Kidney (tissue), 14 donors: Measurements from ENCODE around the gene SELPLG. TPM values are rescaled to one million over a fixed set of nuclear protein-coding genes. Genes with fewer than 3 reads are reported as not detected.

Source experiments
- DNase-seq, 5 donors: peaks; one replicate each; pipeline ENCODE4 v3.0.0-alpha.2; 2013 to 2020
- FAIRE-seq: peaks from 2 replicates; lab custom pipeline; 2012; peaks lifted over from hg19 to GRCh38; lab: Jason Lieb, UNC
- H3K27ac ChIP-seq, 2 donors: one replicate each; pipeline ENCODE4 v1.7.0; 2013; ENCODE audit warnings: low read depth in 2 of 2, low read length in 2 of 2, inconsistent platforms in 1 of 2
- H3K27me3 ChIP-seq: one replicate; pipeline ENCODE4 v1.7.1; 2013; ENCODE audit warnings: low read length, inconsistent platforms; ENCODE audit not compliant: control insufficient read depth, insufficient read depth
- H3K36me3 ChIP-seq, 3 donors: one replicate each; pipeline versions ENCODE4 v1.7.0 to v1.7.1; 2013; ENCODE audit warnings: low read length in 3 of 3, control low read depth in 1 of 3, inconsistent platforms in 1 of 3; ENCODE audit not compliant: insufficient read depth in 3 of 3, control insufficient read depth in 2 of 3
- H3K4me1 ChIP-seq, 3 donors: one replicate each; pipeline versions ENCODE4 v1.7.0 to v1.7.1; 2013; ENCODE audit warnings: low read length in 3 of 3, inconsistent platforms in 1 of 3, low read depth in 1 of 3; ENCODE audit not compliant: control insufficient read depth in 2 of 3, insufficient read depth in 2 of 3
- H3K4me3 ChIP-seq, 3 donors: one replicate each; pipeline versions ENCODE4 v1.7.0 to v1.8.1; 2013; ENCODE audit warnings: low read length in 3 of 3, control low read depth in 1 of 3, inconsistent platforms in 1 of 3
- H3K9ac ChIP-seq, 3 donors: one replicate each; pipeline versions ENCODE4 v1.7.0 to v1.7.1; 2013; ENCODE audit warnings: low read length in 3 of 3, control low read depth in 1 of 3, inconsistent platforms in 1 of 3
- H3K9me3 ChIP-seq, 3 donors: one replicate each; pipeline versions ENCODE4 v1.7.0 to v1.7.1; 2013; ENCODE audit warnings: low read length in 3 of 3, control low read depth in 1 of 3, inconsistent platforms in 1 of 3; ENCODE audit not compliant: control insufficient read depth in 2 of 3, insufficient read depth in 1 of 3
- intact Hi-C: fragments of 100-400 bp; cut with DNase I; formaldehyde crosslinking; loops from one replicate; pipeline ENCODE4 v1.11.1; 2022
- polyA plus RNA-seq: library from polyadenylated mRNA; stranded (reverse); fragments of 350-450 nt; fragmentation: Illumina TruSeq; extraction: RNeasy Lipid Tissue Mini Kit (QIAGEN cat#74804); gene quantifications from one replicate; pipeline ENCODE4 v1.2.3, GENCODE V29; 2014; ENCODE audit warnings: low read depth, low replicate concordance; ENCODE audit not compliant: insufficient read depth
- total RNA-seq: library from RNA; stranded (reverse); fragmentation: NEBNext Ultra II Directional; extraction: Animal tissue kit (Norgen Biotek cat#: 25700); gene quantifications from one replicate; pipeline ENCODE4 v1.2.1, GENCODE V29; 2021
- TF ChIP-seq, protein P1 (sequence below): IDR thresholded peaks from 3 replicates; pipeline ENCODE4 v1.5.1; 2012; ENCODE audit warnings: mild to moderate bottlenecking, moderate library complexity, borderline replicate concordance; ENCODE audit not compliant: insufficient read depth; ENCODE audit errors: extremely low read depth
- donor health status: control.
- donor health status: control.
- donor health status: control.
- donor health status: control.
- donor health status: control.
- donor health status: DM: yes; HTN: yes; CAD: no.
- donor health status: Normal renal cell carcinoma (clear cell type).

The SELPLG gene
- total and polyA plus RNA-seq, 2 donors from 2014 or later = 3.7 to 14.3 TPM

DNA sequence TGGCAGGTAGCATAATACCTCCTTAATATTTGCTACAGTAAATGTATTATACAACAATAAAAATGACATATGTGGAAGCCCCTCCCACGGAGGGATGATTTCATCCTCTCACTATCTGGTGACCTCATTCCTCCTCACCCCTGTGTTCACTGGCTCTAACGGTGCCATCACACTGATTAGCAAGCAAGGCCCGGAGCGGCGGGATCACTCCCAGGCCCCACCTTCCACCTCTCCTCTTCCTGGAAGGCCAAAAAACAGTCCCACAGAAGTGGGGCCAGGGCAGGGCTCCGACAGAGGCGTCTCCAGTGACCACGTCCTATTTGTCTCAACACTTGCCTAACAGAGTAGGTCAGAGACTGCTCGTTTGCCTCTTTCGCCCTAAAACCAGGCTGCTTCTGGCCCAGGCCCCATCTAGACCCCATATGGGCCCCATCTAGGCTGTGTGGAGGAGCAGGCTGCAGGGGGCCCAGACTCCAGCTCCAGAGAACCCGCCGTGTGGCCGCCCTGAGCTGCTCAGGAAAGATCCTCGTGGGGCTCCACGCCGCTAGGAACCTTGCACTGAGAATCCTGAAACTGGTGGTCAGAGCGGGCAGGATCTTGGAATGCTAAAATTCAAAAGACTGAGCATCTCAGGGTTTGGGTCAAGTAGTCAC, 3.7 kb downstream of the SELPLG start:
- peak in 1 of 5 donors; percentile 55 for DNase-seq
- no peak overlapping the region for H3K4me3 ChIP-seq

DNA sequence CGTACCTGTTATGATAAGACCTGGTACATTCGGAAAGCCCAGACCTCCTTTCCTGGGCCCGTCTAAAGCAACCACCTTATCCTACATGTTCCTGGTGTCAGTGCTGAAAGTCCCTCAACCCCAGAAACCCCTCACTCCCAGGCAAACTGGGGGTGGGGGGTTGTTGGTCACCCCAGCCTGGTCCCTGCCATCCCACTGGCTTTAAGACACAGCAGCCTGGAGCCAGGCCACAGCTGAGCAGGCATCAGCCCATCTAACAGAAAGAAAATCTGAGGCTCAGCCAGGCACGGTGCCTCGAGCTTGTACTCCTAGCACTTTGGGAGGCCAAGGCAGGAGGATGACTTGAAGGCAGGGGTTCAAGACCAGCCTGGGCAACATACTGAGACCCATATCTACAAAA, 4.5 kb downstream of the SELPLG start:
- TF ChIP-seq, protein P1, sequence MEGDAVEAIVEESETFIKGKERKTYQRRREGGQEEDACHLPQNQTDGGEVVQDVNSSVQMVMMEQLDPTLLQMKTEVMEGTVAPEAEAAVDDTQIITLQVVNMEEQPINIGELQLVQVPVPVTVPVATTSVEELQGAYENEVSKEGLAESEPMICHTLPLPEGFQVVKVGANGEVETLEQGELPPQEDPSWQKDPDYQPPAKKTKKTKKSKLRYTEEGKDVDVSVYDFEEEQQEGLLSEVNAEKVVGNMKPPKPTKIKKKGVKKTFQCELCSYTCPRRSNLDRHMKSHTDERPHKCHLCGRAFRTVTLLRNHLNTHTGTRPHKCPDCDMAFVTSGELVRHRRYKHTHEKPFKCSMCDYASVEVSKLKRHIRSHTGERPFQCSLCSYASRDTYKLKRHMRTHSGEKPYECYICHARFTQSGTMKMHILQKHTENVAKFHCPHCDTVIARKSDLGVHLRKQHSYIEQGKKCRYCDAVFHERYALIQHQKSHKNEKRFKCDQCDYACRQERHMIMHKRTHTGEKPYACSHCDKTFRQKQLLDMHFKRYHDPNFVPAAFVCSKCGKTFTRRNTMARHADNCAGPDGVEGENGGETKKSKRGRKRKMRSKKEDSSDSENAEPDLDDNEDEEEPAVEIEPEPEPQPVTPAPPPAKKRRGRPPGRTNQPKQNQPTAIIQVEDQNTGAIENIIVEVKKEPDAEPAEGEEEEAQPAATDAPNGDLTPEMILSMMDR = no peak

More for the DNA sequence above, 3.7 kb downstream of the SELPLG start:
- H3K27ac ChIP-seq = no peak overlapping the region
- H3K9me3 ChIP-seq = no peaks in the 10 kb centered on the region
- no peaks in the 10 kb centered on the region for H3K36me3 ChIP-seq
- FAIRE-seq = no peak
- intact Hi-C loops = no loop called here
- H3K27me3 ChIP-seq = no peaks in the 10 kb centered on the region
- peaks cover 0 to 8% (median 3%) of the 10 kb centered on the region in 3 donors for H3K4me1 ChIP-seq
- TF ChIP-seq, protein P1 = no peak
- H3K9ac ChIP-seq = no peak overlapping the region

DNA sequence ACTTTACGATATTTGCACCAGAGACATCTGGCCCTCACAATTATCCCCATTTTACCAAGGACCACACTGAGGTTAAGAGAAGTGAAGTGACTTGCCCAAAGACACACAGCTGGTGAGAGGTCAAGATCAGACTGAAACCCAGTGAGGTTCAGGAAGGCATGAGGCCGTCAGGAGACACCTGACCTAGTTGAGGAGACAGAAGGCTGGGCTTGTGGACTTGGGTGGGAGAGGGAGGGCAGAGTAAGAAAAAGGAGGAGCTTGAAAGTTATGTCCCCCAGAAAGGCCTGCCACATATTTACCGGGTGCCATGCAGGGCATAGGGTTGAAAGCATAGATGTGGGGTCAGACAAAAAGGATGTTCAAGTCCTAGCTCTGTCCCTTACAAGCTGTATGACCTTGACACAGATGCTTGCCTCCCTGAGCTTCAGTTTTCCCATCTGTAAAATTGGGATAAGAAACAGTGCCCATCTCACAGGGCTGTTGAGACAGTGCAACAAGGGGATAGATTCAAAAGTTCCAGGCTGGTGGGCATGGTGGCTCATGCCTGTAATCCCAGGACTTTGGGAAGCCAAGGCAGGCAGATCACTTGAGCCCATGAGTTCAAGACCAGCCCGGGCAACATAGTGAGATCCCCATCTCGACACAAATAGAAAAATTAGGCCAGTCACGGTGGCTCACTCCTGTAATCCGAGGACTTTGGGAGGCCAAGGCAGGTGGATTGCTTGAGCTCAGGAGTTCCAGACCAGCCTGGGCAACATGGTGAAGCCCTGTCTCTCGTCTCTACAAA, 6.4 kb downstream of the SELPLG start:
- H3K27ac ChIP-seq = no peak overlapping the region
- intact Hi-C loops = no loop called here
- no peak for FAIRE-seq
- no peak overlapping the region for H3K9ac ChIP-seq
- no peak overlapping the region for H3K4me3 ChIP-seq
- no peaks in the 10 kb centered on the region for H3K36me3 ChIP-seq
- H3K4me1 ChIP-seq = peaks cover 0 to 8% (median 5%) of the 10 kb centered on the region in 3 donors
- DNase-seq = no peak
- no peaks in the 10 kb centered on the region for H3K9me3 ChIP-seq
- TF ChIP-seq, protein P1 = no peak
- no peaks in the 10 kb centered on the region for H3K27me3 ChIP-seq

More for the DNA sequence above, 4.5 kb downstream of the SELPLG start:
- peak overlapping the region in 1 of 2 donors; percentile 28 for H3K27ac ChIP-seq
- intact Hi-C loops = no loop called here
- no peak overlapping the region for H3K4me3 ChIP-seq
- DNase-seq (peak in 1 of 5 donors; percentile 34), FAIRE-seq (no peak)
- H3K27me3 ChIP-seq = no peaks in the 10 kb centered on the region
- no peaks in the 10 kb centered on the region for H3K9me3 ChIP-seq
- peaks cover 0 to 8% (median 3%) of the 10 kb centered on the region in 3 donors for H3K4me1 ChIP-seq
- no peak overlapping the region for H3K9ac ChIP-seq
- no peaks in the 10 kb centered on the region for H3K36me3 ChIP-seq
